Urinary bladder (tissue), 4 donors: ENCODE data around the gene ACTR3C. TPM values are rescaled to one million over a fixed set of nuclear protein-coding genes. Genes with fewer than 3 reads are reported as not detected.
"Not testable (repeated sequence)": the region's sequence is repeated elsewhere in the genome, so short reads cannot be mapped to it uniquely, and the experiment has no call there.

Source experiments
- DNase-seq: peaks from one replicate; pipeline ENCODE4 v3.0.0-alpha.2; 2015; ENCODE audit errors: extremely low spot score
- H3K27ac ChIP-seq: one replicate; pipeline ENCODE4 v1.5.1; 2013; ENCODE audit warnings: low read depth, mild to moderate bottlenecking, moderate library complexity
- H3K36me3 ChIP-seq: one replicate; pipeline ENCODE4 v1.6.1; 2013; ENCODE audit warnings: mild to moderate bottlenecking, moderate library complexity; ENCODE audit not compliant: insufficient read depth
- H3K4me1 ChIP-seq: one replicate; pipeline ENCODE4 v1.6.1; 2013; ENCODE audit warnings: mild to moderate bottlenecking, moderate library complexity; ENCODE audit not compliant: insufficient read depth
- H3K4me3 ChIP-seq: one replicate; pipeline ENCODE4 v1.5.1; 2013; ENCODE audit warnings: low read depth, low read length
- WGBS: extraction: QIAGEN DNeasy Blood & Tissue Kit; methylation state at CpG from one replicate; pipeline ENCODE4 v1.1.7; 2013; 5-methylcytosine and 5-hydroxymethylcytosine counted together
- polyA plus RNA-seq: library from polyadenylated mRNA; stranded (reverse); fragments of 200-250 nt; gene quantifications from one replicate; pipeline ENCODE4 v1.2.3, GENCODE V29; 2013
- total RNA-seq: library from RNA; depleted of rRNA; stranded (reverse); fragments of >200 nt; gene quantifications from one replicate; pipeline ENCODE4 v1.2.3, GENCODE V29; 2014
- donor health status: healthy with polysubstance abuse.
- donor health status: healthy.

ACTR3C gene
- total and polyA plus RNA-seq, 2 donors: 3.4 to 6.5 TPM

- Histone ChIP-seq H3K4me1 (no peaks in the 10 kb centered on the region), H3K36me3 (no peaks in the 10 kb centered on the region), H3K27ac (no peak overlapping the region), H3K4me3 (no peak overlapping the region)
- WGBS: 89% methylated on average over 3 of the region's 3 CpGs
- DNase-seq: no peak
These were observed 16.2 kb downstream of the ACTR3C start for GRCh38 chr7:150307129-150307528.

DNA sequence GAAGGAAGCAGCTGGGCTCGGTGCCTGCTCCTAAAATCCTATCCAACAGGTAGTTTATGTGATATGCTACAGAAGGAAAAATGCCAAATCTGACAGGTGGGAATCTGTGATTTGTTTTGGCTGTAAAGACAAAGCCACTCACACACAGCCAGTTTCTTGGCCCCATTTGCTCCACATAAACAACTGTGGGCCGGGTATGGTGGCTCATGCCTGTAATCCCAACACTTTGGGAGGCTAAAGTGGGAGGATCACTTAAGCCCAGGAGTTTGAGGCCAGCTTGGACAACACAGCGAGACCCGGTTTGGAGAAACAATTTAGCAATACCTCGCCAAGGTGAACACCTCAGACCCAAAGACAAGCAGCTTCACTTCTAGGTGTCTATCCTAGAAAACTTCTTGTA, 17.0 kb downstream of the ACTR3C start:
- H3K4me3 ChIP-seq, H3K4me1 ChIP-seq, H3K27ac ChIP-seq, H3K36me3 ChIP-seq, DNase-seq: not testable (repeated sequence)
- 67% methylated on average over 5 of the region's 5 CpGs for WGBS

DNA sequence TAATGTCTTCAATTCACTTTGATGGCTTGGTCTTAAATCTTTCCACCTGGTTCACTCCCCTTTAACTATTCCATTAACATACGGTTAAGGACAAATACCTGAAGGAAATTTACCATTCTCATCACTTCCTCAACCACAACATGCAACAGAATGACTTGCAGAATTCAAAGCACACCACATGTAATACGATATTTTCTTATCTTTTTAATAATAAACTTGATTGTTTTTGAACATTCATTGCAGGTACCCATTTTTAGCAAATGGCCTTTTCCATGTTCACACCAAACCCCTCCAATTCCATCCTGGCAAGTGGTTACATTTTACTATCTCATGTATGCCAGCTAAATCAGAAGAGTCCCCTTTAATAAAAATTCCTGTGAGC, 17.5 kb downstream of the ACTR3C start:
- not testable (repeated sequence) for H3K4me3 ChIP-seq, H3K27ac ChIP-seq, H3K36me3 ChIP-seq, DNase-seq, H3K4me1 ChIP-seq
- WGBS: 52% methylated on average over 2 of the region's 2 CpGs

GRCh38 chr7:150305259-150305902, 18.0 kb downstream of the ACTR3C start:
- DNase-seq, H3K4me1 ChIP-seq, H3K36me3 ChIP-seq, H3K4me3 ChIP-seq, H3K27ac ChIP-seq: not testable (repeated sequence)
- 85% methylated on average over 11 of the region's 11 CpGs for WGBS

GRCh38 chr7:150304499-150305258, 18.7 kb downstream of the ACTR3C start:
- H3K4me1 ChIP-seq, H3K4me3 ChIP-seq, H3K36me3 ChIP-seq, DNase-seq, H3K27ac ChIP-seq: not testable (repeated sequence)
- 73% methylated on average over 8 of the region's 8 CpGs for WGBS

DNA sequence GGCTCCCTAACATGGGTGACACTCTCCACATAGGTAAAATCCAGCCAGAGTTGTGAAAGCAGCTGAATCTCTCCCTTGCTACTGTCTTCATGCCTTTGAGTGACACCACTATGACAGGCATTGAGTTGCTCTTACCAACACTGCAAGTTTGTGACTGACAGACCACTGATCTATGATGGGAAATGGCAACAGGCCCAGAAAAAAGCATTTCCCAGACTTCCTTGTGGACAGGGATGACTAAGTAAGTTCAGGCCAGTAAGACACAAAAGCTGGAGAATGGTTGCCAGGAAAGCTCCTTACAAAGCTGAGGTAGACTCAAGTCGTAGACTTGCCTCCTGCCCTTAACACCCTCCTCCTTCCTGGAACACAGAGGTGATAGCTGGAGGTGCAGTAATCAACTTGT, 20.4 kb downstream of the ACTR3C start:
- not testable (repeated sequence) for H3K4me1 ChIP-seq, DNase-seq, H3K36me3 ChIP-seq, H3K4me3 ChIP-seq, H3K27ac ChIP-seq
- WGBS: 57% methylated on average over 1 of the region's 1 CpG

- not testable (repeated sequence) for H3K4me3 ChIP-seq, H3K27ac ChIP-seq, DNase-seq, H3K4me1 ChIP-seq, H3K36me3 ChIP-seq
These were observed 25.4 kb downstream of the ACTR3C start for GRCh38 chr7:150297978-150298377.

- 79% methylated on average over 9 of the region's 10 CpGs for WGBS
- H3K4me3 ChIP-seq, H3K36me3 ChIP-seq, H3K27ac ChIP-seq, H3K4me1 ChIP-seq, DNase-seq: not testable (repeated sequence)
These were observed 26.5 kb downstream of the ACTR3C start for GRCh38 chr7:150296802-150297201.

DNA sequence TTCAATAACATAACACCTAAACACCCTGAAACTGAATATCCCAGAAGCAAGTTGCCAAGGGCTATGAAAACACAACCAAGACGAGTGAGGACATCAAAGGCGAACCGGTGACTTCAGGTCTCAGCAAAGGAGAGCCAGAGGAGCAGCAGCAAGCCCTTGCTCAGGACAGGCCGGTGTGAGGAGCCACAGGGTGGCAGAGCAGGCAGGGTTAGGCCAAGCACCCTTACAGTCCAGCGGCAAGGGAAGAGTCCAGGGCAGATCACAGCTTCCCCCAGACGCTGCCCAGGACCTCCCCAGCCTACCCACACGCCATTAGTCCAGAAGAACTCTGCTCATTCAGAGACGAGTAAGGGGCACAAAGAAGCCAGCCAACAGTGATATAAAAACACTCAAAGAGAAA, 27.7 kb downstream of the ACTR3C start:
- not testable (repeated sequence) for H3K27ac ChIP-seq, DNase-seq, H3K4me3 ChIP-seq, H3K36me3 ChIP-seq, H3K4me1 ChIP-seq
- 56% methylated on average over 3 of the region's 8 CpGs for whole genome bisulfite sequencing

- 85% methylated on average over 8 of the region's 8 CpGs for WGBS
- not testable (repeated sequence) for H3K36me3 ChIP-seq, DNase-seq, H3K27ac ChIP-seq, H3K4me1 ChIP-seq, H3K4me3 ChIP-seq
These were observed 28.3 kb downstream of the ACTR3C start for GRCh38 chr7:150295027-150295426.

DNA sequence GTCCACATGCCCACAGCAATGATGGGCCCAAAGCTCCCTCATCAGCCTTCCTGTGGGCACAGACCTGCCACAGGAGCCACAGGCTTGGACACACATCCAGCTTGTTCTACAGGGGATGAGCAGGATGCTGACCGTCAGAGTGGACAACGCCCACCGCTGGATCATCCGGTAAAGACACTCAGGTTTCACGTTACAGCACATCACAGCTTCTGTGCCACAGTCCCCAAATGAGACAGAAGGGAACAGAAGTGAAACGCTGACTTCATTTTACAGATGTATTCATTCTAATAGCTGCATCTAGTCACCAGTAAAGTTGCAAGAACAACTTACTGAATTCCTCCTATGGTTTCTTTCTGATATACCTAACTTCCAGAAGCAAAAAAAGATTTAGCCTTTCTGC, 33.0 kb downstream of the ACTR3C start:
- DNase-seq, H3K36me3 ChIP-seq, H3K4me1 ChIP-seq, H3K4me3 ChIP-seq, H3K27ac ChIP-seq: not testable (repeated sequence)
- WGBS: 41% methylated on average over 6 of the region's 6 CpGs

GRCh38 chr7:150288816-150289215, 34.5 kb downstream of the ACTR3C start:
- not testable (repeated sequence) for H3K4me1 ChIP-seq, DNase-seq, H3K4me3 ChIP-seq, H3K27ac ChIP-seq, H3K36me3 ChIP-seq
- WGBS: 94% methylated on average over 5 of the region's 6 CpGs

DNA sequence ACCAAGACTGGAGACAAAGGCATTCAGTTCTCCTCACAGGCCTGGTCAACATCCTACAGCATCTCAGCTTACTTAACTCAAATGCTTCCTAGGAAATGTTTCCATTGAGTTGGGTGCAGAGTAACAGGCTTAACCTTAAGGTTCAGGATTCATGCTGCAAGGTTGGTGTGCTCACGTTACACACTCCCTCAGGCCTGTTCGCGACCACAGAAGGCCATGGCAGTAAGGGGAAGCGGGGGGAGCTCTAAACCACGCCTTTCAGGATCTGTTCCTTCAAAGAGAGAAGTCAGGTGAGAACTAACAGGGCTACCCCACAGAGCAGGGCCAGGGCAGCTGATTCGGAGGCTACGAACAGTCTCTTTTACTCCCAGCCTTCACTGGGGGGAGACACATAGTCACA, 35.5 kb downstream of the ACTR3C start:
- 82% methylated on average over 7 of the region's 7 CpGs for WGBS
- not testable (repeated sequence) for H3K4me3 ChIP-seq, DNase-seq, H3K36me3 ChIP-seq, H3K27ac ChIP-seq, H3K4me1 ChIP-seq

DNA sequence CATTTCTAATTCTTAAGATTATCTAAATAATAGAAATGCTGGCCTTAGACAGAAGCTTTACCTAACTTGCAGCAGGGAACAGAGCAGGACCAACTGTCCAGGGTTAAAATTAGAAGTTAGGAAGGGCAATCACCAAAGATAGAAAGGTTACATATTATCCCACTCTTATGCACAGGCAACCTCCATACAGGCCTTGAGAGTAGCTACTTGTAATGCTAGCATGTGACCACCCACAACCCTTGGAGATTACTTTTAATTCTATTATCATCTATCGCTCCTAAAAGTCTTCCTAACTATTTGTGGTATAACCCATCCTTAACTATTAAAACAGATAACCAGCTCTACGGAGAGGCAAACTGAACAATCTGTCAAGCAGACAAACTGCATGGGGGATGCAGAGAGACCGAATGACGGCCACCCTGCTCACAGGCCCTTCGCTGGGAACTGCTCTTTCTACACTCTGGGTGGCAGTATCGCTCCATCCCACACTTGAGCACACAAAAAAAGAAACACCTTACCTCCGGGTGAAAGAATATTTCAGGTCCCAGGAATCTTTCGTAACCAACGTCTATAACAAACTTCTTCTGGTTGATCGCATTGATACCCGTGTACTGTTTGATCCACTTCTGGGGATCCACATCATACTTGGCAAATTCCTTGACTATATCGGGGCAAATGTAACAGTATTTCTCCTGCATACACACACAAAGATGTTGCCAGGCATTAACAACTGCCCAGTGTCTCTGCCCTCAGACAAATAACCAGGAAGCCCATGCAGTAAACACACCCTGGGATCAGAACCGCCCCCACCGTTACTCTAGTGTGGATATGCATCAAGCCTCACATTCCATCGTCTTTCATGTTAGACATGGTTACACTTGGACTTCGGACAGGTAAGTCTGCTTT, 37.2 kb downstream of the ACTR3C start:
- WGBS: 31% methylated on average over 16 of the region's 16 CpGs
- not testable (repeated sequence) for H3K27ac ChIP-seq, H3K36me3 ChIP-seq, H3K4me3 ChIP-seq, DNase-seq, H3K4me1 ChIP-seq
